Measurements from ENCODE around the gene CNPPD1.

Gene CNPPD1

DNA sequence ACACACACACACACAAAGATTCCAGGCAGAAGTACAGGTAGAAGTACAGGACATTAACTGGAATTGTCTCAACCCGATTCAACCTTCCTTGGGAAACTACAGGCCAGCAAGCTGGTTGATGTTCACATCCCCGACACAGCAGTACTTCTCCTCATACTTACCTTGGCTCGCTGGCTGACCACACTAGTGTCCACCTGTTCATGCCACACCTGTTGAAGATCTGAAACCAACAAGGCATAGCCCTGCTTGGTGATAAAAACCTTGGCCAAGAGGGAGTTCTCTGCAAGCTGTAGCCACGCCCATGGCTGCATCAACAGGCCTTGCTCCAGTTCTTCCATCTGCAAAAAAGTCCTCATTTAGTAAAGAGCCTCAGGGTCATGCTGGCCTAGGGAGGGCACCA lies 18.7 kb downstream of the CNPPD1 start:
- DNase-seq = no peak

DNA sequence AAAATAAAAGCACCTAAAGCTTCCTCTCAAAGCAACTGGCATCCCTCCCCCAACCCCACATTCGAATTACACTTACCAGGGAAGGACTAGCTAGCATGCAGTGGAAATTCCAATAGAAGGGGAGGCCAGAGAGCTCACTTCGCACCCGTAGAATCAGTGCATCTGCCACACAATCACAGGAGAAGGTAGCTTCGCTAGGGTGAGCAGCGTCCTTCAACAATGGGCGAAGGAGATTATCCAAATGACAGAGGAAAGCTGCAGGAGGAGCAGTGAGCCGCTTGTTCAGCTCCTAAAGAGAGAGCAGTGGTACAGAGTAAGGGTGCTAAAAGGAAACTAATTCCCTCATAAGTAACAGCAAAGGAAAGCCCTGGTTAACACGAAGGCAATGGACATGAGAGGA lies 19.3 kb downstream of the CNPPD1 start:
- no peak for DNase-seq

DNA sequence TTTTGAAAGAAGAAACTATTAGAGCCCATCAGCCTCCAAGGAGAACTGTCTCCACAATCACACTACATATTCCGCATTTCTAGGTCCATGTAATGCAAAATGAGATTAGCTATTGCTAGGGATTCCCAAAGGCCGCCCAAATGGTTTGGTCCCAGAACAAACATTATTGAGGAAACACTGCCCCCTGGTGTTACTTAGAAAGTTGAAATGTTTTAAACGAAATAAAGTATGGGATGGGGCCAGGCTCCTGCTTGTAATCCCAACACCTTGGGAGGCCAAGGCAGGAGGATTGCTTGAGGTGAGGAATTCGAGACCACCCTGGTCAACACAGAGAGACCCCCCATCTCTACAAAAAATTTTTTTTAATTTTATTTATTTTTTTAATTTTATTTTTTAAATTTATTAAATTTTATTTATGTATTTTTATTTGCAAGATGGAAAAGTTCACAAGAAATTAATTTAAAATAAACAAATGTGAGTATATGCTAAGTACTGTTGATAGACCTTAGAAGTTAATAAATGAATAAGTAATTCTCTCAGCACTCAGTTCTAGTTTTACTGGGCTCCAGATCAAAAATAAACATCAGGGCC lies 21.6 kb downstream of the CNPPD1 start:
- DNase-seq = peak; percentile 57

DNA sequence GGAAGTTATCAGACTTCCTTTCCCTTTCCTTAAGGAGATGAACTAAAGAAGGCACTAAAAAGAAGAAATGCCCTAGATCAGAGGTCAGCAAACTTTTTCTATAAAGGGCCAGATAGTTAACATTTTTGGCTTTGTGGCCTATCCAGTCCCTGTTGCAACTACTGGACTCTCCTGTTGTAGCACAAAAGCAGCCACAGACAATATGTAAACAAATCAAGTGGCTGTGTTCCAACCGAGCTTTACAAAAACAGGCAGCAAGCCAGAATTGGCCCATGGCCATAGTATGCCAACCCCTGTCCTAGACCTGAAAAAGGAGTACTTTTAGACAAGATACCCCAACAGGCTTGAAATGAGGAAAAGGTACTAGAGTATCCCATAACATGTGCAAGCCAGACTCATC lies 27.1 kb downstream of the CNPPD1 start:
- DNase-seq = no peak

DNA sequence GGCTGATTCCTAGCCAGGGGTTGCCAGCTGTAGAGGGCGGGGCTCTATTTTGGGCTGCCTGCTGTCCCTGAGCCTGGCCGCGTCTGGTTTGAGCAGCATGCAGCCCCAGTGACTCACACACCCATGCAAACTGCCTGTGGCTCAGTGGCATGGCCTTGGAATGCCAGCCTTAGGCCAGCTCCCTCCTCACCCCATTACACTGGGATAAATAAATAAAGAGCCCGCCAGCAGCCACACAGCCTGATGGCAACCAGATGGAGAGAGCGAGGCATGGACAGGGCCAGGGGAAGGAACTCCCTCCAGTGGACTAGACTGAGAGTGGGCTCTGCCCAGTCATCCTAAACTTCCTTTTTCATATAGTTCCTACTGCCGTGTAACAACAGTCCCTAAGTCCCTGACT lies 34.4 kb downstream of the CNPPD1 start:
- DNase-seq = no peak

DNA sequence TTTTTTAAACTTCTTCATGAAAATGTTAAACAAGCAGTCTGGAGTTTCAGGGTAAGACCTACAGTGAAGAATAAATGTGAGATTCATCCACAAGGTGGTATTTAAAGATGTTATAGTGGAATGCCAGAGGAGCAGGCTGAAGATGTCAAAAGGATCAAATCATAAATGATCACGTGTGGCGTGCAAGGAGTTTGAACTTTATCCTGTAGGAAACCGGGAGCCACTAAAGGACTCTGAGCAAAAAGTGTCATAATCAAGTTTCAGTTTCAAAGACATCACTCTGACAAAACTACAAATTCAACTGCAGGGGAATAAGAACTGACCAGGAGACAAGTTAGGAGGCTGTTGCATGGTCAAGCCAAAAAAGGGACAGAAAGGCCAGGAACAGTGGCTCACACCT lies 36.0 kb downstream of the CNPPD1 start:
- DNase-seq = no peak

DNA sequence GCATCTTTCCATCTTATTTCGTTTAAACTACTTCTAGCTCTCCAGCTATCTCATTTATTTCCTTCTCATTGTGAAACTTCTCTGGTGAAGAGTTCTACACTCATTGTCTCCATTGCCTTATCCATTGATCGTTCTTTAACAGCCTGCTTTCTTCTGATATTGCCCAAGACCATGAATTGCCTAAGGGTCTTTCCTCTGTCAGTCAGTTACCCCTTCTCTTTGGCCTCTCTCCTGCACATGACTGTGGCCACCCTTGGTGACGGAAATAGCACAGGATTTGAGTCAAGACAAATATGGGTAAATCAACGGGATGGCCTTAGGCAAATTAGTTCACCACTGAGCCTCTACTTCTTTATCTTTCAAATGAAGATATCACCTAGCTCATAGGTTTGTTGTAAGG lies 42.7 kb downstream of the CNPPD1 start:
- DNase-seq = no peak

DNA sequence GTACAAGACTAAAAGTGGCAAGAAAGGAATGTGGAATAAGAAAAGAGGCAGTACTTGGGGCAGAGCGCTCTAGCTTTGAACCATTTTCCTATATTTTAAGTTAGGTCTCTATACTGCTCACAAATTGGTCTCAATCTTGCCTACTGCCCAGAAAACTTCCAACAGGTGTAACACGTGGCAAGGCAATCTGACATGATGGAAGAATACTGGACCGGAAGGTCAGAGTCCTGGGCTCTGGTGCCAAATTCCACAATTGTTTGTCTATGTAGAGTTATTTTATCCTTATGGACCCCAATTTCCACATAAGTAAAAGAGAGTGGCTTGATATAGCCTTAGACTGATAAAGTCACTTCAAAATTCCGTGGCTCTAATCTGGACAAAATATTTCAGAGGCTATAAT lies 45.0 kb downstream of the CNPPD1 start:
- DNase-seq = no peak

DNA sequence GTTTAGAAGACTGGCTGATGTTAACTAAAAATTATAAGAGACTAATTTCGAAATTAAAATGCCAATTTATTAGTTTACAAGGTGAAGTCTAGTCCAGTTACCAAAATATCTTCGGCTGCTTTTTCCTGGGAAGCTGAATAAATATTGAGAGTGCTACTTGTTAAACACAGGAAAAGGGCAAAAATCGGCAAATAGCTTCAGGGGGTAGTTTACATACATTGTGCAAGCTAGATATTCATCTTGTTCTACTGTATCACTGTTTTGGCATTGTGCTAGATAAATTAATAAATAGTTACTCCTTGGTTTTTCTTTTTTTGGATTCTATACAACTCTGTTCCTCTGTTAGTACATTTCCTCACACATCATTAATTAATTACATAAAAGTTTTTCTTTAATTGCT lies 45.4 kb downstream of the CNPPD1 start:
- DNase-seq = no peak

DNA sequence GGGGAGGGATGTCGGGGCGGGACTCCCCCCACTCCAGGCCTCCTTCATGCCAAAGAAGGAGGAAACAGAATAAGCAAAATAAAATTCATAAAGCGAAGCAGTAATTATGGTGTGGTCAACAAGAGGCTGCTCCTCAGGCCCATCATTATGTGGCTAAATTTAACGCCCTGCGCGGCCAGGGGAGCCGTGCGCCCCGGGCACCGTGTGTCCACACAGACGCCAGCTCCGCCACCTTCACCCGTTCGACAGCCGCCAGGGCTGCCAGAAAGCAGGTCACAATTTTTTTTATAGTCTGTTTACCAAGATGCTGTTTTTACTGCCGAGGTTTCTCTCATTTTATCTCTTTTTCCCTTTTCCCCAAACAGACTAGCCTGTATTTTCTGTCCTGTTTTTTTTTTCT lies 47.1 kb downstream of the CNPPD1 start:
- no peak for DNase-seq

DNA sequence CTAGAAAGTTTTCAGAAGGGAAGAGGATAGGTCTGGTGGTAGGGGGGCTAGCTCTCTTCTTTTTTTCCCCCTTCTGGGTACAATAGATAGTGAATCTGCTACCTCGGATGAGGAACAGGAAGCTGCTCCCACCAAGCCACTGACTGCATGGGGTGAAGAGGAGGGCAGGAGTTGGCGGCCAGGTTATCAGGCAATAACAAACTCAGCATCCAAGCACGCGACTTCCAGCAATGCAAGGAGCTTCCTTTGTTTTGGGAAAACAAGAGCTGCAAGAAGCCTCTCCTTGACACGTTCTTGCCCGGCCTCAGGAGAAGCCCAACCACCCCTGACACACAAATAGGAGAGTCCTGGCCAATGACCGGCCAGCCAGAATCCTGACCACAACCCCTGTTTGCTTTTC lies 48.3 kb downstream of the CNPPD1 start:
- DNase-seq = no peak

DNA sequence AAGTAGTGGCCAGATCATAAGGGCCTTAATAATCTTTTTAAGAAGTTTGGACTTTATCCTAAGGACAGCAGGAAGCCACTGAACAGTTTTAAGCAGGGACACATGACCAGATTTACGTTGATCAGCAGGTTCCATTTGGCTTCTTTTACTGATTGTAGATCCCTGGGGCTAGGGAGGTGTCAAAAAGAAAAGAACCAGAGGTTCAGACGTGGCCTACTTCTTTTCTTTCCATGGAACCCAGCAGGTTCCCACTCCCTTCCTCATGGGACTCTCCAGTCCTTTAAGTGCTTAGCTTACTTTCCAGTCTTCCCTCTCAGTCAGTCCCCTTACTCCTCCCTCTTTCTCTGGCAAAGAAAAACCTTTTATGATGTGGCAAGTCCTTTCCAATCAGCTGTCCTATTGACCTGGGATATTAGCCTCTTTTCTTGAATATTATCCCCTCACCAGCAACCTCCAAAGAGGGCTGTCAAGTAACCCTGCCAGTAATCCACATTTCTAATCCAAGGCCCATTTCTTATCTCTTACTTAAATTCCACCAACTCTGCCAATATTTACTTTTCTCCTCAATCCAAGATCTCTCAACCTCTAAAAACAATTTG lies 49.6 kb downstream of the CNPPD1 start:
- no peak for DNase-seq

DNA sequence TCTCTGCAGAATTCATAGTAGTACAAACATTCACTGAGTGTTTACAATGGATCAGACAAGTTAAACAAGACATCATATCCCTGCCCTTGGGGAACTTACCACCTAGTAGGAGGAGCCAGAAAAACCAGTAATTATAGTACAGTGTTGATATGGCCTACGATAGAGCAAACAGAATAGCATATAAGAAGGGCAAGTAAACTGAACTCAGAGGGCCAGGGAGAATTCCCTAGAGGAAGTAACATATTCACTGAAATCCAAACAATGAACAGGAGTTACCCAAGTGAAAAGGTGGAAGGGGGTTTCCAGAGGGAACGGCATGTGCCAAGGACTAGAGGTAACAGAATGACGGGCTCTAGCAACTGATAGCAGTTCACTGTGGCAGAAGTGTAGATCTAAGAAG lies 50.2 kb downstream of the CNPPD1 start:
- DNase-seq = no peak

DNA sequence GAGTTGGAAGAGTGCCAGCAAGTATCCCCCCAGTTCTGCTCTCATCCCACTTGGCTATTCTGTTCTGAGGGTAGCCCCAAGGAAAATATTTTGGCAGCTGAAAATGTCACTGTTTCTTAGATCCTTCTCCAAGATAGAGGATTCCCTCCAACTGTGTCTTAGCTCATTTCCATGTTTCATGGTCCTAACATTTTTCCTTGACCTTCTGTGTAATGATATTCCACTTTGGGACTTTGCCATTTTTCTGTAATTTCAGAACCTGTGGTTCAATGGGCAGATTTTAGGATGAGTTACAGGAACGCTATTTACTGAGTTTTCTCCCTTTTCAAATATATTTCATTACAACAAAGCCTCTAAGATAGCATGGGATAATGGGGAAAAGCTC lies 50.8 kb downstream of the CNPPD1 start:
- no peak for DNase-seq

DNA sequence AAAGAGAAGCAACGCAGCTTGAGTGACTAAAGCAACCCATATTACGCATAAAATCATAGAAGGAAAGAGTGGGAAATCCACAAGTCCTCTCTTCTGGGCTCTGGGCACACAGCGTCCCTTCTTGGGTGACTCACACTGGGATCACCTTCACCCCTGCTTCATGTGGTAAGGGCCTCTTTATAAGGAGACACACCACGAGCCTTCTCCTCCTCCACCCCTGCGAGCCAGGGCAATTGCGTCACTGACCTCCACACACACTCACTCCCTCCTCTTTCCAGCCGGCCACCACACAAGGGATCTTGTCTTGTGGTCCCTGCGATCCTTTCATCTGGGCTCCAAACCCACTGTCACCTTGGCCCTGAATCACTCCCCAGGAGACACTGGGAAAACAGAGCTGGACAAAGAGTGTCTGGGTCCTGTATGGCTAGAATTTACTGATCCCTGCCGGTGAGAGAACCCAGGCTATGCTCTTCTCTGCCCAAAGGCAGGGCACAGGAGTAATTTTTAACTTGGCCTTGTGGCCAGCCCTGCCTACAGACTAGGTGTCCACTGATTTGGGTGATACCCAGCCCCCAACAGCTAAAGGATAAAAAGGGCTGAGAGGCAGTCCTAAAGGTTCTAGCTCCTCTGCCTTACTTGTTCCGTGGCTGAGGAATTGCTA lies 51.4 kb downstream of the CNPPD1 start:
- no peak for DNase-seq

DNA sequence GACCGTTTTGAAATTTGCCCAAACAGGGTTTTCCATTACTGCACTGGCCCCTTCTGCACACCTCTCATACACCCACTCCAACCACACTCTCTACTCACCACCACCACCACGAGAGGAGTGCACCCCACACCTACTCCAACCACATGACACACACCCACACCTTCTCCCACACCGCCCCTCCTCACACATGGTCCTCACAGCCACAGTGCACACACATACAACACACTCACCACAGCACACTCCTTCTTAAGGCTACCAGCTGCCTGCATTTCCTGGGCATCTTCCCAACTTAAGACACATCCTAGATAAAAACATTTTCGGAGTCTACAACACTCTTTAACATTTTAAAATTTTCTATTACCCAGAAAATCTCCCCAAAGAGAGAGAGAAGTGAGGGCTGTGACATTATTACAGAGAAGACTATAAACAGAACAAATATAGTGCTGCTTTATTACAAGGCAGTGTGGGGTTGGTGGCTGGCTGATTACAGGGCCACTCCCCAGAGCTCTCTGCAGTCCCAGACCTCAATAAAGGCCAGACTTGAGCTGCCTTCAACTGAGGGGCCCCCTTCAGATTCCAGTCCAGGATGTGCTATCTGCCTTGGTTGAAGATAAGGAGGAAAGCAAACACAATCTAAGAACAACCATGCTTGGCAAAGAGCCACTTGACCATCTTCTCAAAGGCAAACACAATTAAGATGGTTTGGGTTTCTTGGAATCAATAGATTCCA lies 52.2 kb downstream of the CNPPD1 start:
- DNase-seq = no peak

DNA sequence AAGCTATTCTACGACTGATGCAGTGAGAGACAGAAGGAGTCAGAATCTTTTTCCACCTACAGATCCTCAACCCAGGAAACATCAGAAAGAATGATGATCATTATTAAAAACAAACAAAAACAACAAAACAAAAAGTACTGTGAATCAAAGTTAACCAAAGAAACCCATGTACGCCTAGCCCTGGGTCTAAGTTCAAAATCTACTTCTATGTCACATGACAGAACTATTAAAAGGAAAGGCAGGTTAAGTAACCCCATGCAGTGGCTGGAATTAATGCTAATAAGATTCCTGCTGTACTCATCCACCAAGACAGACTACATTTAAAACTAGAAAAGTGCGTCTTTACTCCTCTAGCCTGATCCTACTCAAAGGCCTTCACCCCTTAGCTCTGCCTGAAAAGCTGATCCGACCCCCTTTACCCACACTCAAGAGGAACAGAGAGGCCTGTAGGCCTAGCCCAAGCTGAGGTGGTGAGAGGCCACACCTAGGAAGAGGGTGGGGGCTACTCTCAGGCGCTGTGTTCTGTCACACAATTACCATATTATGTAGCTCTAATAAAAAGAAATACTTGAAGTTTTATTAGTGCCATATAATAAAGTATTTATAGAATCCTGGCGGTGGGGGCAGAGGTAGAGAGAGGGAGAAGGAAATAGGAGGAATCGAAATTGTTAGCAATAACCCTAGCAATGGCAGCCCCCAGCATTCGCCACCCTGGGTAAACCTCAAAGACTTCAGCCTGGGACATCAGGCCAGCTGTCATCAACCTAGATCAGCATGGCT lies 53.2 kb downstream of the CNPPD1 start:
- DNase-seq = no peak

DNA sequence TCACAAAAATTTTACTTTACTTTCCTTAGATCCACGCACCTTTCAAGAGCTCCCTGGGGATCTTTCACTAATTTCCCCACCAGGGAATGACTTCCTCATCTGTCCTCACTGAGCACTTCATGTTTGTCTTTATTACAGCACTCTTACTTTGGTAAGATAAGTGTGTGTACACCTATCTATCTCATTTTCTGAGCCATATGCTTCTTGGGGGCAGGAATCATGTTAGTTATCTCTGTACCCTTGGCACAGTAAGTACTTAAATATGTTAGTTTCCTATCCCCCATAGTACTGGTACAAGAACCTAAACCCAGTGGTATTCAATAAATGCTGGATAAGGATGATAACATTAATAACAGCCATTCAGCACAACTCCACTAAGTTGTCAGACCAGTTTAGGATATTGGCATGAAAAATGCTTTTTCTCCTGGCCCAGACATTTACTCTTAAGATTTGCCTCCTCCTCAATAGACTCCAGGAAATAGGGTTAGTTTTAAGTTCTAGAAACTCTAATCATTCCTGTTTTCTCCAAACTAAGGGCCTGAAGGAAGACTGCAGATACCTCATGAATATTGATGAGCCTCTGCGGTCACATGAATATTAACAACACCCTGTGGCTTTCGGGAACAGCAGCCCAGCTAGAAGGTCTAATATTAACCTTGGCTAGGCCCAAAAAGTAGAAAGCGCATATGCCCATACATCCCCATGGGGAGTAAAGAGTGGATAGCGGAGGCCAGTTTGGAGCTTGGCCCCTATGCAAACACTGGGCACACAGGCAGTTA lies 54.3 kb downstream of the CNPPD1 start:
- no peak for DNase-seq

Measured in retina (tissue), 1 donor.